Caco-2 (cell line): Measurements from ENCODE around the gene ONECUT1. TPM values are rescaled to one million over a fixed set of nuclear protein-coding genes. Genes with fewer than 3 reads are reported as not detected.

Experiments
- BruUV-seq: library from RNA; stranded (reverse); fragments of 400-500 nt; replicated peaks from 2 replicates; lab custom pipeline; 2021; lab: Mats Ljungman, UMichigan
- CTCF ChIA-PET: fragments of 300-600 bp; sonication (Branson Sonifier 250); formaldehyde crosslinking; loops from one replicate; lab custom pipeline; 2022; ENCODE audit warnings: antibody characterized with exemption; lab: Charles Lee
- POLR2A ChIA-PET: fragments of 300-600 bp; sonication (Branson Sonifier 250); formaldehyde crosslinking; loops from one replicate; lab custom pipeline; 2022; ENCODE audit warnings: antibody characterized with exemption; lab: Charles Lee
- DNase-seq, 2 experiments: peaks; one replicate each; pipeline versions ENCODE4 v3.0.0 to v3.0.0-alpha.2; 2020 to 2022
- H3K27me3 ChIP-seq: replicated peaks from 2 replicates; pipeline ENCODE4 v1.6.0; 2011; ENCODE audit warnings: low read length; ENCODE audit not compliant: control insufficient read depth, insufficient read depth
- H3K36me3 ChIP-seq: 2 replicates; pipeline ENCODE4 v1.5.1; 2011; ENCODE audit warnings: low read length; ENCODE audit not compliant: control insufficient read depth, insufficient read depth
- H3K4me1 ChIP-seq: fragments of 250-450 bp; sonication (Bioruptor Pico); 2 replicates; pipeline ENCODE4 v1.5.1; 2020; ENCODE audit warnings: mild to moderate bottlenecking
- H3K4me3 ChIP-seq: 2 replicates; pipeline ENCODE4 v1.5.1; 2011; ENCODE audit warnings: low read depth, mild to moderate bottlenecking, control low read depth, low read length
- H3K9me3 ChIP-seq: fragments of 250-450 bp; sonication (Bioruptor Pico); 2 replicates; pipeline ENCODE4 v1.5.1; 2020; ENCODE audit warnings: mild to moderate bottlenecking, moderate library complexity
- H3K27ac Mint-ChIP-seq: one replicate; pipeline ENCODE4 v1.8.0; 2022; ENCODE audit warnings: mixed read lengths; ENCODE audit not compliant: unreplicated experiment
- H3K27me3 Mint-ChIP-seq: one replicate; pipeline ENCODE4 v1.8.0; 2022; ENCODE audit warnings: mixed read lengths; ENCODE audit not compliant: insufficient read depth, unreplicated experiment
- H3K36me3 Mint-ChIP-seq: one replicate; pipeline ENCODE4 v1.8.0; 2022; ENCODE audit warnings: mild to moderate bottlenecking, mixed read lengths; ENCODE audit not compliant: insufficient read depth, unreplicated experiment
- H3K4me1 Mint-ChIP-seq: one replicate; pipeline ENCODE4 v1.8.0; 2022; ENCODE audit warnings: low read depth, mixed read lengths; ENCODE audit not compliant: unreplicated experiment
- H3K4me3 Mint-ChIP-seq: one replicate; pipeline ENCODE4 v1.8.0; 2022; ENCODE audit warnings: mild to moderate bottlenecking, moderate library complexity, mixed read lengths; ENCODE audit not compliant: unreplicated experiment
- H3K9me3 Mint-ChIP-seq: one replicate; pipeline ENCODE4 v1.8.0; 2022; ENCODE audit warnings: mixed read lengths; ENCODE audit not compliant: unreplicated experiment
- intact Hi-C: fragments of 100-400 bp; cut with micrococcal nuclease; formaldehyde crosslinking; loops from one replicate; pipeline ENCODE4 v1.10.0; 2022; ENCODE audit not compliant: unreplicated experiment
- total RNA-seq: library from RNA; stranded (reverse); gene quantifications from 2 replicates; pipeline ENCODE4 v1.2.3, GENCODE V29; 2022
- TF ChIP-seq, protein P1 (sequence below), 2 experiments: fragments of 200-600 bp in 1 of 2; IDR thresholded peaks; 1 replicate in 1 of 2; 2 replicates in 1 of 2; pipeline versions ENCODE4 v1.5.1 to v1.8.0; 2011 to 2022; ENCODE audit warnings: antibody characterized with exemption in 1 of 2, control low read depth in 1 of 2, inconsistent platforms in 1 of 2, low read depth in 1 of 2, low read length in 1 of 2, mild to moderate bottlenecking in 1 of 2, moderate library complexity in 1 of 2; ENCODE audit not compliant: insufficient read depth in 1 of 2, severe bottlenecking in 1 of 2, unreplicated experiment in 1 of 2

The ONECUT1 gene
- total RNA-seq, 1 experiment from 2014 or later, result 0.68 TPM

DNA sequence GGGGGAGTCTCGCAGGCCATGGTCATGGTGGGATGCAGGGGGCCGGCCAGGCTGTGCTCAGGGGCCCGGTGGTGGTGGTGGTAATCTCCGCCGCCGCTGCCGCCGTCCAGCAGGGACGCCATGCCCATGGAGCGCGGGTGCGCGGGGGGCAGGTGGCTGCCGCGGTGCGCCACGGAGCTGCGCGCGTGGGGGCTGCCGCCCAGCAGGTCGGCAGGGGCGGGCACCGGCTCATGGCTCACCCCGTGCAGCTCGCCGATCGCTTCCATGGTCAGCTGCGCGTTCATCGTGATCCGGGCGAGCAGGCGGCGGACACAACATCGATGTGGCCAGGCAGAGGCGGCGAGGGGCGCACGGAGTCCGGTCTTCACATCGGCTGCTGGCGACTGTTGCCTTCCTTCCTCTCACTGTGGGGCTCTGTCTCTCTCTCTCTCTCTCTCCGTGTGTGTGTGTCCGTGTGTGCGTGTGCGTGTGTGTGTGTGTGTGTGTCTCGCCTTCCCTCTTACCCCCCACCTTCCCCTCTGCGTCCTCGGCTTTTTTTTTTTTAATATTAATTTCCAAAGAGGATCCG lies 451 bp downstream of the ONECUT1 start:
- Mint-ChIP-seq H3K36me3 (no peaks in the 10 kb centered on the region), H3K4me1 (no peaks in the 10 kb centered on the region)
- no peaks in the 10 kb centered on the region for H3K9me3 ChIP-seq

DNA sequence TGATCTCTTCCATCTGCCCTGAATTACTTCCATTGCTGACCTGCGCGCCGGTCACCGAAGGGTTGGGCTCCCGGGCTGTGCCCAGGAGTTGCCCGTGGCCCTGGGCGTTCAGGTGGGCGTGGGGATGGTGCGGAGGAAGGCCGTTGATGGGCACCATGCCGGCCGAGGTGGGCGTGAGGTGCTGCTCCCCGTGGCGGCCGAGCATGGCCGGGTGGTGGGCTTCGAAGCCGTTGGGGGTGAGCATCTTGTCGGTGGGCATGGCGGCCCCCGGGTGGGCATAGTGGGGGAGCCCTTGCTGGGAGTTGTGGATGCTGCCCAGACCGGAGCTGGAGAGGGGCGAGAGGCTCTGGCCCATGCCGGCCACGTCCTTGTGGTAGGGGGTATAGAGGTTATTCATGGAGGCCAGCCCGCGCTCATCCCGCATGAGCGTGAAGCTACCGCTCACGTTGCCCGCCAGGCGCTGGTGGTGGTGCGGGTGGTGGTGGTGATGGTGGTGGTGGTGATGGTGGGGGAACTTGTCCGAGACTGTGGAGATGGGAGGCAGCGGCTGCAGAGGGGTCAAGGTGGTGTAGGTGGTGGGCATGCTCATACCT lies 1.0 kb downstream of the ONECUT1 start:
- peak overlapping the region; percentile 88 for H3K4me3 Mint-ChIP-seq
- Histone ChIP-seq H3K4me3 (peak overlapping the region; percentile 57), H3K9me3 (no peaks in the 10 kb centered on the region), H3K4me1 (no peaks in the 10 kb centered on the region), H3K27me3 (no peaks in the 10 kb centered on the region), H3K36me3 (no peaks in the 10 kb centered on the region)
- POLR2A ChIA-PET, result no interaction called here
- intact Hi-C loops, result loop anchor here (10.0 kb wide), 1 partner anchor 96 kb away; no protein-coding TSS in a partner anchor
- no peaks in the 10 kb centered on the region for H3K4me1 Mint-ChIP-seq
- no peaks in the 10 kb centered on the region for H3K9me3 Mint-ChIP-seq
- no peak overlapping the region for H3K27ac Mint-ChIP-seq
- H3K36me3 Mint-ChIP-seq, result no peaks in the 10 kb centered on the region
- H3K27me3 Mint-ChIP-seq, result peaks cover 5% of the 10 kb centered on the region
- no TSS peak for BruUV-seq
- DNase-seq, result no peak
- TF ChIP-seq, protein P1, sequence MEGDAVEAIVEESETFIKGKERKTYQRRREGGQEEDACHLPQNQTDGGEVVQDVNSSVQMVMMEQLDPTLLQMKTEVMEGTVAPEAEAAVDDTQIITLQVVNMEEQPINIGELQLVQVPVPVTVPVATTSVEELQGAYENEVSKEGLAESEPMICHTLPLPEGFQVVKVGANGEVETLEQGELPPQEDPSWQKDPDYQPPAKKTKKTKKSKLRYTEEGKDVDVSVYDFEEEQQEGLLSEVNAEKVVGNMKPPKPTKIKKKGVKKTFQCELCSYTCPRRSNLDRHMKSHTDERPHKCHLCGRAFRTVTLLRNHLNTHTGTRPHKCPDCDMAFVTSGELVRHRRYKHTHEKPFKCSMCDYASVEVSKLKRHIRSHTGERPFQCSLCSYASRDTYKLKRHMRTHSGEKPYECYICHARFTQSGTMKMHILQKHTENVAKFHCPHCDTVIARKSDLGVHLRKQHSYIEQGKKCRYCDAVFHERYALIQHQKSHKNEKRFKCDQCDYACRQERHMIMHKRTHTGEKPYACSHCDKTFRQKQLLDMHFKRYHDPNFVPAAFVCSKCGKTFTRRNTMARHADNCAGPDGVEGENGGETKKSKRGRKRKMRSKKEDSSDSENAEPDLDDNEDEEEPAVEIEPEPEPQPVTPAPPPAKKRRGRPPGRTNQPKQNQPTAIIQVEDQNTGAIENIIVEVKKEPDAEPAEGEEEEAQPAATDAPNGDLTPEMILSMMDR (IDR thresholded peaks at IDR 0.05; ENCODE audit: insufficient read depth in 1 of 2, low read depth in 1 of 2, low read length in 1 of 2, severe bottlenecking in 1 of 2, unreplicated experiment in 1 of 2), result no peak
- CTCF ChIA-PET, result no interaction called here

More for the DNA sequence above, 451 bp downstream of the ONECUT1 start:
- Mint-ChIP-seq H3K4me3 (peak overlapping the region; percentile 88), H3K27me3 (peaks cover 5% of the 10 kb centered on the region), H3K9me3 (no peaks in the 10 kb centered on the region), H3K27ac (no peak overlapping the region)
- no TSS peak for BruUV-seq
- intact Hi-C loops, result loop anchor here (5.0 to 10.0 kb wide), 2 partner anchors 95 to 798 kb away; no protein-coding TSS in a partner anchor
- ChIA-PET CTCF (no interaction called here), POLR2A (no interaction called here)
- peak overlapping the region; percentile 57 for H3K4me3 ChIP-seq
- H3K4me1 ChIP-seq, result no peaks in the 10 kb centered on the region
- no peaks in the 10 kb centered on the region for H3K27me3 ChIP-seq
- no peaks in the 10 kb centered on the region for H3K36me3 ChIP-seq
- DNase-seq, result peak in 1 of 2 experiments; percentile 34
- TF ChIP-seq, protein P1 (IDR thresholded peaks at IDR 0.05; ENCODE audit: insufficient read depth in 1 of 2, low read depth in 1 of 2, low read length in 1 of 2, severe bottlenecking in 1 of 2, unreplicated experiment in 1 of 2), result no peak

DNA sequence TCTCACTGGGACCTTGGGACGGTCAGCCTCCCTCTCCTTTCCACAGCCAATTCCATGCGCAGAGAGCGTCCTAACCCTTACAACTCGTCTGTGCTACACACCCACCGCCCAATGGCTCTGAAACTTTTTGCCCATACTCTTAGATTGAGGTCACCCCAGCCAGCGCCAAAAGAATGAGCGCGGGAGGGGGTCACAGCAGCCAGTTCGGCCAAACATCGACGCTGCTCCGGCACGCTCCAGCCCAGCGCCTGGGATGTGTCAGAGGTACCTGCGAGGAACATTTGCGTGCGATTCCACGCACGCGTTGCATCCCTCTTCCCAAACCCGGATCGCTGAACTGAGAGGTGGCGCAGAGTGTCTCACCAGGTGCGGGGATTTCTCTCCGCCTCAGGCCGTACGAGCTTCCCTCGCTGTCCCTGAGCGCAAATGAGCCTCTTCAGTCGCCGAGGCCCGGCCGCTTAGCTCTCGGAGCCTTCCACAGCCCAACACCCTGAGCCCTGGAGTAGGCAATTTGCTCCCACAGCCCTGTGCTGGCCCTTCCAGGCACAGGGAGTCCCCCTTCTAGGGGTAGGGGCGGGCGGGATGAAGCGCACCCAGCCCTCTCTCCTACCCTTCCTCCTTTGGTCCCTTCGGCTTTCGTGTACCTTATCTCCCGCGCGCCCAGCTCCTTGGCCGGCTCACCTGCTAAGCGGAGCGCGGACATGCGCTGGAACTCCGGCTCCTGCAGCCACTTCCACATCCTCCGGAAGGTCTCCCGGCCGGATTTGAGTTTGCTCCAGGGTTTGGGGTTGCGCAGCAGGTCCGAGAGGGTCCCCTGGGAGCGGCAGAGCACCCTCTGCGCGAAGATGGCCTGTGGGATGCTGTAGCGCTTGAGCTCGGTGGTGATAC lies 1.8 kb downstream of the ONECUT1 start:
- Mint-ChIP-seq H3K4me3 (no peak overlapping the region), H3K27ac (no peak overlapping the region), H3K9me3 (no peaks in the 10 kb centered on the region), H3K36me3 (no peaks in the 10 kb centered on the region), H3K4me1 (no peaks in the 10 kb centered on the region), H3K27me3 (peaks cover 5% of the 10 kb centered on the region)
- H3K4me3 ChIP-seq, result no peak overlapping the region
- no peaks in the 10 kb centered on the region for H3K36me3 ChIP-seq
- DNase-seq, result no peak
- ChIA-PET CTCF (no interaction called here), POLR2A (no interaction called here)
- no peaks in the 10 kb centered on the region for H3K27me3 ChIP-seq
- no peaks in the 10 kb centered on the region for H3K4me1 ChIP-seq
- no peaks in the 10 kb centered on the region for H3K9me3 ChIP-seq
- TF ChIP-seq, protein P1 (IDR thresholded peaks at IDR 0.05; ENCODE audit: insufficient read depth in 1 of 2, low read depth in 1 of 2, low read length in 1 of 2, severe bottlenecking in 1 of 2, unreplicated experiment in 1 of 2), result no peak
- BruUV-seq, result no TSS peak
- intact Hi-C loops, result loop anchor here (10.0 kb wide), 1 partner anchor 96 kb away; no protein-coding TSS in a partner anchor
